NCI-H1105 treated with DMSO at 0.1 percent for 48 hours (cell line): ENCODE measurements around the gene CDH2.

Experiments
- DNase-seq: peaks from one replicate; lab custom pipeline; 2025; lab: John Stamatoyannopoulos, UW

The CDH2 gene

GRCh38 chr18:28086670-28087552 is 90.0 kb downstream of the CDH2 start:
- no peak for DNase-seq

- DNase-seq = no peak
Measured at GRCh38 chr18:28081516-28081915, 95.4 kb downstream of the CDH2 start.

- DNase-seq = no peak
Measured at GRCh38 chr18:28080876-28081300, 96.0 kb downstream of the CDH2 start.

- DNase-seq = no peak
Measured at GRCh38 chr18:28079883-28080282, 97.0 kb downstream of the CDH2 start.

GRCh38 chr18:28078849-28079248 is 98.1 kb downstream of the CDH2 start:
- DNase-seq = no peak

- DNase-seq = no peak
Measured at GRCh38 chr18:28078298-28078697, 98.6 kb downstream of the CDH2 start.

GRCh38 chr18:28075501-28075900 is 101.4 kb downstream of the CDH2 start:
- no peak for DNase-seq

- no peak for DNase-seq
Measured at GRCh38 chr18:28074076-28074475, 102.9 kb downstream of the CDH2 start.

- DNase-seq = no peak
Measured at GRCh38 chr18:28073658-28074057, 103.3 kb downstream of the CDH2 start.

GRCh38 chr18:28071199-28071598 is 105.7 kb downstream of the CDH2 start:
- no peak for DNase-seq

- no peak for DNase-seq
Measured at GRCh38 chr18:28068207-28068606, 108.7 kb downstream of the CDH2 start.

- no peak for DNase-seq
Measured at GRCh38 chr18:28067346-28067745, 109.6 kb downstream of the CDH2 start.

- DNase-seq = no peak
Measured at GRCh38 chr18:28065793-28066186, 111.1 kb downstream of the CDH2 start.

- no peak for DNase-seq
Measured at GRCh38 chr18:28065031-28065792, 111.7 kb downstream of the CDH2 start.

- no peak for DNase-seq
Measured at GRCh38 chr18:28063926-28064325, 113.0 kb downstream of the CDH2 start.

GRCh38 chr18:28063271-28063761 is 113.6 kb downstream of the CDH2 start:
- no peak for DNase-seq

GRCh38 chr18:28062443-28062842 is 114.5 kb downstream of the CDH2 start:
- DNase-seq = no peak

- no peak for DNase-seq
Measured at GRCh38 chr18:28059861-28060260, 117.1 kb downstream of the CDH2 start.

- no peak for DNase-seq
Measured at GRCh38 chr18:28050545-28050944, 126.4 kb downstream of the CDH2 start.

- DNase-seq = no peak
Measured at GRCh38 chr18:28048612-28049011, 128.3 kb downstream of the CDH2 start.

- DNase-seq = no peak
Measured at GRCh38 chr18:28045880-28046279, 131.1 kb downstream of the CDH2 start.

GRCh38 chr18:28045176-28045810 is 131.6 kb downstream of the CDH2 start:
- peak; percentile 66 for DNase-seq

GRCh38 chr18:28044036-28044435 is 132.9 kb downstream of the CDH2 start:
- no peak for DNase-seq
